Measurements from ENCODE around the gene LZTR1.

DNA sequence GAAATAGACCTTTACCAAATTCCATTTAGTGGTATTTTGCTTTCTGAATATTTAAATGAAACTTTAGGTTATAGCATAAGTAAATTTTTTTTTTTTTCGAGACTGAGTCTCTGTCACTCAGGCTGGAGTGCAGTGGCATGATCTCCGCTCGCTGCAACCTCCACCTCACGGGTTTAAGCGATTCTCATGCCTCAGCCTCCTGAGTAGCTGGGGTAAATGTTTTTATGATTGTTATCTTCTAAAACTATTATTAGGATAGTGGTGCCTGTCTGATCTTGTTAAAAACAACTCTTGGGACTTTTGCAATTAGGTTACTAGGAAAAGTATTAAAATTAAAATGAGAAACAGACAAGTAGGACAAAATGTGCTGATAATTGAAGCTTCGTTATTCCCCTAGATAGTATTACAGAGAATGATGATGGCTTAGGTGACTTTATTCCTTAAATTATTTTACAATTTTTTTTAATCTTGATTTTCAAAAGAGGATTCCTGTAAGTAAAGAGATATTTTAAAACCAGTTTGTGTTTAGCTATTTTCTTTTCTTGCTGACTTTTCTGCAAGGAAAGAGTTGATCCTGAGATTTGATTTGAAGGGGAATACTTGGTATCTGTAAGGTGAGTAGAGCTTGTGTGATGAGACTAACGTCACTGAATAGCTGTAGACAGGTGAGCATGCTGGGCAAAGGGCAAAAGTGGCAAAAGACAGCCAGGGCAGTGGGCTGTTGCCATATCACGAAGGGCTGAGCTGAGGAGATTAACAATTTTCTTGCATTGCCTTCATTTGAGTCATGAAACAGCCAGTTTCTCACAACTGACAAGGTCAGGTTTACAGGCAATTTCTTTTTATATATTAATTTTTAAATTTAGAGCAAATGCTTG lies 44.1 kb upstream of the LZTR1 start:
- TF ChIP-seq, protein P1, sequence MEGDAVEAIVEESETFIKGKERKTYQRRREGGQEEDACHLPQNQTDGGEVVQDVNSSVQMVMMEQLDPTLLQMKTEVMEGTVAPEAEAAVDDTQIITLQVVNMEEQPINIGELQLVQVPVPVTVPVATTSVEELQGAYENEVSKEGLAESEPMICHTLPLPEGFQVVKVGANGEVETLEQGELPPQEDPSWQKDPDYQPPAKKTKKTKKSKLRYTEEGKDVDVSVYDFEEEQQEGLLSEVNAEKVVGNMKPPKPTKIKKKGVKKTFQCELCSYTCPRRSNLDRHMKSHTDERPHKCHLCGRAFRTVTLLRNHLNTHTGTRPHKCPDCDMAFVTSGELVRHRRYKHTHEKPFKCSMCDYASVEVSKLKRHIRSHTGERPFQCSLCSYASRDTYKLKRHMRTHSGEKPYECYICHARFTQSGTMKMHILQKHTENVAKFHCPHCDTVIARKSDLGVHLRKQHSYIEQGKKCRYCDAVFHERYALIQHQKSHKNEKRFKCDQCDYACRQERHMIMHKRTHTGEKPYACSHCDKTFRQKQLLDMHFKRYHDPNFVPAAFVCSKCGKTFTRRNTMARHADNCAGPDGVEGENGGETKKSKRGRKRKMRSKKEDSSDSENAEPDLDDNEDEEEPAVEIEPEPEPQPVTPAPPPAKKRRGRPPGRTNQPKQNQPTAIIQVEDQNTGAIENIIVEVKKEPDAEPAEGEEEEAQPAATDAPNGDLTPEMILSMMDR (IDR thresholded peaks at IDR 0.05), result no peak
- TF ChIP-seq POLR2A (IDR thresholded peaks at IDR 0.05), result no peak

All from testis (tissue), 2 donors.